Hematopoietic multipotent progenitor cell (in vitro differentiated cells): ENCODE results near the gene WASL. TPM values are rescaled to one million over a fixed set of nuclear protein-coding genes. Genes with fewer than 3 reads are reported as not detected.

Experiments
- DNase-seq, 3 donors: peaks; one replicate each; pipeline ENCODE4 v3.0.0-alpha.2; 2011 to 2015; ENCODE audit warnings: low read depth in 2 of 3, low spot score in 2 of 3
- total RNA-seq: library from RNA; depleted of rRNA; stranded (reverse); fragments of >200 nt; gene quantifications from one replicate; pipeline ENCODE4 v1.2.3, GENCODE V29; 2012

Gene WASL
- total RNA-seq, 1 donor: 5.1 TPM

GRCh38 chr7:123770378-123770777 lies 21.6 kb upstream of the WASL start:
- DNase-seq: no peak

- no peak for DNase-seq
Observed at GRCh38 chr7:123769371-123769770, 20.6 kb upstream of the WASL start.

DNA sequence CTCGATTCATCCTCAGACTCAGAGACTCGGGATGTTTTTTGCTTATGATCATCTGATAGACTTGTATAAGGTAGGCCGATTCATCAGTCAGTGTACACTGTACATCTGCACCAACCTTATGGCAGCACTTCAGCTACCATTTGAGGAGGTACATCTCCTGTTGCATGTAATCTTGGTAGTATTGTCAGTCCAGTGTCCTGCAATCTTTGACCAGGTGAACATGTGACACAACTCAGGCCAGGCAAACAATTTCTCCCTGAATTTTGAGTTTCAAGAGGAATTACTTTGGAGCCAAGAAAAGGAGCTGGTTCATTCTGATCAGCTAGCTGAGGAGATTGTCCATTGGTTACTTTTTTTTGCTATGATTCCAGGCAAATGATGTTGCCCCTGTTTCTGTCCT lies 19.7 kb upstream of the WASL start:
- DNase-seq: no peak

GRCh38 chr7:123763191-123763661 lies 14.4 kb upstream of the WASL start:
- DNase-seq: no peak

DNA sequence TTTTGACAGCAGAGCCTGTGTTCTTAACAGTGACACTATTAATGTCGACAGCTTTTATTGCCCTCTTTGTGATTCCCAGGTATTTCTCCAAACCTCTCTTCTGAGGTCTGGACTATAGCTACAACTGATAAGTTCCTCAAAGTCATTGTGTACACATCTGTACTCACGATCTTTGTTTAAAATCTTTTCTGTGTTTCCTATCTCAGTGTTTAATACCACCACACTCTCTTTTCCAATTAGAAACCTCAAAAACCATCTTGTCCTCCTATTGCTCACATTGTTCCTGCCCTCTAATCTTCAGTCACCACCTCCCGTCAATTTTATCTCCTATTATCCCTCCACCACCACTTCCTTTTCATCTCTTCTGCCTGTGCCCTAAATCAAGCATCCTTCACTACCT lies 12.9 kb upstream of the WASL start:
- DNase-seq: peak in 1 of 3 donors; percentile 15

GRCh38 chr7:123757095-123757494 lies 8.3 kb upstream of the WASL start:
- DNase-seq: no peak

GRCh38 chr7:123755338-123755737 lies 6.5 kb upstream of the WASL start:
- DNase-seq: no peak

DNA sequence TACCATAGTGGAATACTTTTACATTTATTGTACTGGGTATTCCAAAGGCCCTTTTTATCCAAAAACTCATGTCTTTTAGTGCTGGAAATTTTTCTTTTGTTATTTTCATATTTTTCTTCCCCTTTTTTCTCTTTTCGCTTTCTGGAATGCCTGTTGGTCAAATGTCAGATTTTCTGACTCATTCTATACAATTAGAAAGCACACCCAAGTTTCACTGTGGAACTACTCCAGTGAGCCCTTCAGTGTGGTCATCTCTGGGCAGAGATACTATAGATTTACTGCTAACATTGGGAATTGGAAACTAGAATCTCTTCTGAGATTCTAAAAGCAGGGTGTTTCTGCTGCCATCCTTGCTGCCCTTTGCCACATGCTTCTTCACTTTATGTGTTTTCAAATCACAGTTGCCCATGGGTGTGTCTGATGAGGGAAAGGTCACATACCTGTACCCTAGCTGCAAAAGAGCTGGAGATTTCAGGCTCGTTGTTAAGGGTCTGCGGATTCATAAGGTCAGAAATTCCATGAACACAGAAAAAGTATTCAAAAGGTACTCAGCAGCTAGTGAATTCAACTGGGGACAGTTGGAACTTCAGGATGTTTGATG lies 5.6 kb upstream of the WASL start:
- DNase-seq: no peak

GRCh38 chr7:123752534-123752933 lies 3.7 kb upstream of the WASL start:
- no peak for DNase-seq

- no peak for DNase-seq
Observed at GRCh38 chr7:123751821-123752220, 3.0 kb upstream of the WASL start.

DNA sequence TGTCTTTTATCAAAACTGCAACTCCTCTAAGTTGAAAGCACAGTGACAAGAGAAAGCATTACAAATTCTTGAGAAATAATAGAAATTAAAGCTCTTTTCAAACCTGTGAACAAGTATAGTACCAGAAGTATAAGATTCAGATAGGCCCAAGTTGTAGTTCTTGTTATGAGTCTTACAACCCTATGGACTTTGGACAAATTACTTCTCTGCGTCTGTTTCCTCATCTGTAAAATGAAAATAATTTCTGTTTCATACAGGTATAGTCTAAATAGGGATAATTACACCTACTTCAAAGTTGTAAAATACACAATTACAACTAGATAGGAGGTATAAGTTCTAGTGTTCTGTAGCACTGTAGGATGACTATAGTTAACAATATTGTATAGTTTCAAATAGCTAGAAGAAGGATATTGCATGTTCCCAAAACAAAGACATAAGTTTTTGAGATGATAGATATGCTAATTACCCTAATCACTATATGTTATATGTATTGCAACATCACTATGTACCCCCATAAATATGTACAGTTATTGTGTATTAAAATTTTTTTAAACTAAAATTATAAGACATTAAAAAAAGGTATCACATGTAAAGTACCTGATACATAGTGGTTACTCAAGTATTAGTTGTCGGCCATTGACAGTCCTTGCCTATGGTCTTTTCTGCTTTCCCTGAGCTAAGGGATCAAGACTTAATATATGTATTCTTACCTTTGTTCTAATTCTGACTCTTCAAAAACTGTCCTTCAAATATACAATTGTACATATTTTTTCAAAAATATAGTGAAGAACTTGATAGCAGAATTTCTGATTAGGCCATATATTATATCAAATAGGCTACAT lies 1.8 kb upstream of the WASL start:
- no peak for DNase-seq

- DNase-seq: no peak
Observed at GRCh38 chr7:123749537-123749857, 694 bp upstream of the WASL start.

- peak; percentile 4 to 52 (median 37) for DNase-seq
Observed at GRCh38 chr7:123748171-123748733, 551 bp downstream of the WASL start.

DNA sequence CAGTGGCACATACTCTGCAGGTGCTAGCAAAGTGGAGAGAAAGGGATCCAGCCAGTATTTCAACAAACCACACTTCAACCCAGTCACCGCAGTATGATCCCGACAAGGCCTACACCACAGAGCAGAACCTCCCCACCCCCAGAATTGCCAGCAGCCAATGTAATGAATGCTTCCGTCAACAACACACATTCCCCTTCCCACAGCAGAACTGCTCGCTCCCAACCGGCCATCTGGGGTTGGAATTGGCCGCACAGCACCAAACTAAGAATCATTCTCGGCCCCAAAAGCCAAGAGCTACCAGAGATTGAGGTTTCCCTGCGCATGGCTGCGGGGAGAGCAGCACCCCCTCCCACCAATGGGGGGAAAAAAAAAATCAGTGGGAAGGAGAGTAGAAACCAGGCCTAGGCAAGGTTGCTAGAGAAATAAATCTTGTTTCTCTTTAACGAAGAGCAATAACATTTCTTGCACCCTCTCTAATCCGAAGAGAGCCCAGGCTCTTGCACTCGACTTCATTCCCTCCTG lies 1.1 kb downstream of the WASL start:
- DNase-seq: peak in 2 of 3 donors; percentile 48 to 55

GRCh38 chr7:123746931-123747488 lies 1.8 kb downstream of the WASL start:
- DNase-seq: no peak

GRCh38 chr7:123746055-123746454 lies 2.7 kb downstream of the WASL start:
- no peak for DNase-seq

DNA sequence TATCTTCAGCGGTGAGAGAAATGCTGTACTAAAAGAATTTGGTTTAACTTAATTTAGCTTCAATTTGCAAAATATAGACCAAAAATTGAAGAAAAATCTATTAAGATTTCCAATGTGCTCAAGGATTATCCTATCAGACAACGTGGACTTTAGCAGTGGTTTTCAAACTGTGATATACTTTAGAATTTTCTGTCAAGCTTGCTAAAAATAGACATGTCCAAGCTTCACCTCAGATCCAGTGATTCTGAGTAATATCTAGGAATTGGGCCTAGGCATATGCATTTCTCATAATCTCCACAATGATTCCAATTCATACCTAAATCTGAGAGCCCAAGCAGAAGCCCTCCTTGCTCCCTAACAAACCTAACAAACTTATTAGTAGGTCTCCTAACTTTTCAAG lies 3.4 kb downstream of the WASL start:
- no peak for DNase-seq

DNA sequence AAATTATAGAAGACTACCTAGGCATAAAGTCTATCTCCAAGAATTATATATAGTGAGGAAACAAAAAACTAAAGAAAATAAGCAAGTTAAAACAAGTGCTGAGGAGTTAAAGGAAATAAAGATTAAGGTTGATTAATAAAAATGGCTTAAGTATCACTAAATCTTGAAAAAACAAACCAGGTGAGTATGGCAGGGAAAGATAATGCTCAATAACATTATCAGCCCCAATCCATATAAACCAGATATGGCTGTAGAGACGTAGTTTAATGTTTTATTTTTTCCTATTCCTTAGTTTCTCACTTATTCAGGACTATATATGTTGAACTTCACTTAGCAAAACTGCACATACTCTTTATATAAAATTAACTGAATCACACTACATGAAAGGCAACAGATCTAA lies 4.4 kb downstream of the WASL start:
- no peak for DNase-seq

DNA sequence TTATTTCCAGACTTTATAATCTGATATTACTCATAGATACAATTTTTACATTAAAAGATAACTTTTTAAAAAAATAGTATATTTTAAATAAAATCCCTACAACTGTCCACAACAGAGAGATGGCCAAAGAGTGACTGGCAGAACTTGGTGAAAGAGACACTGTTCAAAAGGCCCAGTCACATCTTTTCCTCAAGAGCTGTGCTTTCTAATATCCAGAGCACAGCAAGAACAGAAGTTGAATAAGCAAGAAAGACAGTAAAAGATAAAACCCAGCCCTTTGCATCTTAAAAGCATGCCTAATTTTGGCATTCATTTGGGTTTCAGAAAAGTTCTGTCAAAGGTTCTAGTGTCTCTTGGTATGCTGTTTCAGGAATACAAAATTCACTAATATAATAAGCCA lies 6.9 kb downstream of the WASL start:
- DNase-seq: no peak

DNA sequence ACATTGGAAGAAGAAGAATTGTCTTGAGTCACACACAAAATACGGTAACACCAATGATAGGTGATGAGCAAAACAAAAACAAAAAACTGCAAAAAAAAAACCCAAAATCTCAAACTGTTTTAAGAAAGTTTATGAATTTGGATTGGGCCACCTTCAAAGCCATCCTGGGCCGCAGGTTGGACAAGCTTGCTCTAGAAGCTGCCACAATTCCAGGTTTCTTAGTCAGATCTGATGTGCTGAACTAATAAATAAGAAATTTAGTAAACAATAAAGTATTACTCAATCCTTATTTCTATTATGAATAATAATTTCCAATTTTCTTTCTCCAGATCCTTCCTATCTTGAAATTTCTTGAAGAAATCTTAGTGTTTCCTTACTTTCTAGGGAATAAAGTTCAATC lies 10.0 kb downstream of the WASL start:
- DNase-seq: no peak

- DNase-seq: no peak
Observed at GRCh38 chr7:123738356-123738755, 10.4 kb downstream of the WASL start.
